Endothelial cell of umbilical vein (primary cell): ENCODE data around the gene FAM219B. TPM values are rescaled to one million over a fixed set of nuclear protein-coding genes. Genes with fewer than 3 reads are reported as not detected.

Experiments used
- BruUV-seq: library from RNA; stranded (reverse); fragments of 400-500 nt; replicated peaks from 2 replicates; lab custom pipeline; 2021; lab: Mats Ljungman, UMichigan
- CTCF ChIA-PET: fragments of 300-600, 350-600 bp; sonication (Branson Sonifier 250); formaldehyde crosslinking; loops from one replicate; lab custom pipeline; 2021; ENCODE audit warnings: antibody characterized with exemption, inconsistent platforms; lab: Charles Lee
- POLR2A ChIA-PET: fragments of 300-600, 350-600 bp; sonication (Branson Sonifier 250); formaldehyde crosslinking; loops from one replicate; lab custom pipeline; 2021; ENCODE audit warnings: antibody characterized with exemption, inconsistent platforms; lab: Charles Lee
- DNase-seq: peaks from one replicate; pipeline ENCODE4 v3.0.0-alpha.2; 2011; ENCODE audit warnings: low read depth, low spot score
- FAIRE-seq: peaks from 2 replicates; lab custom pipeline; 2011; peaks lifted over from hg19 to GRCh38; lab: Jason Lieb, UNC
- H2AFZ ChIP-seq: 2 replicates; pipeline ENCODE4 v1.6.0; 2012; ENCODE audit warnings: low read depth, low read length, control low read depth, inconsistent platforms
- H3K27ac ChIP-seq: 2 replicates; pipeline ENCODE4 v1.5.1; 2011; ENCODE audit warnings: low read depth, mild to moderate bottlenecking, control low read depth, low read length, moderate library complexity; ENCODE audit not compliant: insufficient read depth
- H3K27me3 ChIP-seq, 2 experiments: 2 replicates each; pipeline versions ENCODE4 v1.6.0 to v1.6.1; 2011; ENCODE audit warnings: low read length in 2 of 2, mixed read lengths in 1 of 2; ENCODE audit not compliant: control insufficient read depth in 2 of 2, insufficient read depth in 2 of 2
- H3K36me3 ChIP-seq, 2 experiments: 2 replicates in 1 of 2; 3 replicates in 1 of 2; pipeline ENCODE4 v1.5.1; 2011; ENCODE audit warnings: low read length in 2 of 2, mild to moderate bottlenecking in 1 of 2, moderate library complexity in 1 of 2; ENCODE audit not compliant: control insufficient read depth in 2 of 2, insufficient read depth in 2 of 2; ENCODE audit errors: extremely low read depth in 1 of 2
- H3K4me1 ChIP-seq: 3 replicates; pipeline ENCODE4 v1.5.1; 2011; ENCODE audit warnings: mild to moderate bottlenecking, low read length; ENCODE audit not compliant: control insufficient read depth, insufficient read depth; ENCODE audit errors: extremely low read depth
- H3K4me2 ChIP-seq: 2 replicates; pipeline ENCODE4 v1.6.1; 2011; ENCODE audit warnings: low read length, control low read depth, mixed read lengths; ENCODE audit not compliant: insufficient read depth
- H3K4me3 ChIP-seq, 3 experiments: fragments of 200-600 bp in 1 of 3; sonication (generic), shearing (Covaris generic) in 1 of 3; replicated peaks in 1 of 3; 2 replicates each; pipeline ENCODE4 v1.5.1; 2011 to 2016; ENCODE audit warnings: control low read depth in 3 of 3, low read length in 3 of 3, mild to moderate bottlenecking in 2 of 3, inconsistent platforms in 1 of 3, low read depth in 1 of 3, moderate library complexity in 1 of 3; ENCODE audit not compliant: insufficient read depth in 1 of 3
- H3K79me2 ChIP-seq: 2 replicates; pipeline ENCODE4 v1.6.0; 2012; ENCODE audit warnings: low read length, inconsistent platforms; ENCODE audit not compliant: control insufficient read depth, insufficient read depth
- H3K9ac ChIP-seq: replicated peaks from 2 replicates; pipeline ENCODE3; 2011; ENCODE audit warnings: low read length, control low read depth; ENCODE audit not compliant: insufficient read depth; ENCODE audit errors: extremely low read depth
- H3K9me1 ChIP-seq: replicated peaks from 3 replicates; pipeline ENCODE4 v1.6.0; 2011; ENCODE audit warnings: mild to moderate bottlenecking, low read length; ENCODE audit not compliant: control insufficient read depth, insufficient read depth; ENCODE audit errors: extremely low read depth
- H3K9me3 ChIP-seq: replicated peaks from 2 replicates; pipeline ENCODE4 v1.5.1; 2012; ENCODE audit warnings: low read length, inconsistent platforms; ENCODE audit not compliant: control insufficient read depth, insufficient read depth
- H4K20me1 ChIP-seq: replicated peaks from 2 replicates; pipeline ENCODE3; 2011; ENCODE audit warnings: mild to moderate bottlenecking, low read length; ENCODE audit not compliant: control insufficient read depth, insufficient read depth; ENCODE audit errors: extremely low read depth
- EZH2 ChIP-seq: IDR thresholded peaks from 2 replicates; pipeline ENCODE4 v1.6.1; 2012; ENCODE audit warnings: borderline replicate concordance, low read depth, mild to moderate bottlenecking, moderate library complexity, low read length, inconsistent platforms; ENCODE audit not compliant: severe bottlenecking
- FOS ChIP-seq: IDR thresholded peaks from 2 replicates; pipeline ENCODE4 v1.6.1; 2011; ENCODE audit warnings: mild to moderate bottlenecking, low read length, moderate library complexity, borderline replicate concordance; ENCODE audit not compliant: insufficient read depth
- GATA2 ChIP-seq: IDR thresholded peaks from 2 replicates; pipeline ENCODE4 v1.7.0; 2011; ENCODE audit warnings: low read depth, mild to moderate bottlenecking, moderate library complexity, mixed read lengths, low read length; ENCODE audit not compliant: insufficient read length, insufficient read depth
- JUN ChIP-seq: IDR thresholded peaks from 2 replicates; pipeline ENCODE4 v1.6.1; 2011; ENCODE audit warnings: borderline replicate concordance, low read depth; ENCODE audit not compliant: insufficient read length, insufficient read depth
- MYC ChIP-seq: IDR thresholded peaks from one replicate; pipeline ENCODE4 v1.6.1; 2011; ENCODE audit warnings: mild to moderate bottlenecking, low read depth, low read length
- dilution Hi-C: fragments of 300-500 bp; cut with MboI; formaldehyde crosslinking; loops from one replicate; pipeline ENCODE4 v1.15.0; 2019; ENCODE audit warnings: low sequenced_read_pairs; ENCODE audit not compliant: extremely low pct_ligation_motif_present
- intact Hi-C: fragments of 100-400 bp; cut with micrococcal nuclease; formaldehyde crosslinking; loops from one replicate; pipeline ENCODE4 v1.10.0; 2022
- polyA plus RNA-seq, 4 experiments: library from polyadenylated mRNA; depleted of rRNA in 3 of 4; stranded (reverse) in 3 of 4; unstranded in 1 of 4; fragments of >200 nt; gene quantifications; 2 replicates each; pipeline versions ENCODE4 v1.2.1 to v1.2.3, GENCODE V29; 2011 to 2012; ENCODE audit warnings: missing spikeins in 1 of 4
- total RNA-seq: library from RNA; stranded (reverse); gene quantifications from 2 replicates; pipeline ENCODE4 v1.2.3, GENCODE V29; 2021
- TF ChIP-seq, protein P1 (sequence below): IDR thresholded peaks from 2 replicates; pipeline ENCODE4 v1.6.1; 2011; ENCODE audit not compliant: insufficient read depth, insufficient read length
- TF ChIP-seq, protein P2 (sequence below), 2 donors: IDR thresholded peaks; 1 replicate in 1 of 2; 2 replicates in 1 of 2; pipeline ENCODE4 v1.5.1; 2011; ENCODE audit warnings: low read length in 2 of 2, mild to moderate bottlenecking in 2 of 2, moderate library complexity in 2 of 2, control low read depth in 1 of 2, inconsistent platforms in 1 of 2, low read depth in 1 of 2; ENCODE audit not compliant: insufficient read depth in 1 of 2; ENCODE audit errors: extremely low read depth in 1 of 2

Gene FAM219B
- total and polyA plus RNA-seq, 2 donors (not counting 3 experiments of a cell fraction or from before 2014, with no cell fraction given) = 57.7 to 73.0 TPM

DNA sequence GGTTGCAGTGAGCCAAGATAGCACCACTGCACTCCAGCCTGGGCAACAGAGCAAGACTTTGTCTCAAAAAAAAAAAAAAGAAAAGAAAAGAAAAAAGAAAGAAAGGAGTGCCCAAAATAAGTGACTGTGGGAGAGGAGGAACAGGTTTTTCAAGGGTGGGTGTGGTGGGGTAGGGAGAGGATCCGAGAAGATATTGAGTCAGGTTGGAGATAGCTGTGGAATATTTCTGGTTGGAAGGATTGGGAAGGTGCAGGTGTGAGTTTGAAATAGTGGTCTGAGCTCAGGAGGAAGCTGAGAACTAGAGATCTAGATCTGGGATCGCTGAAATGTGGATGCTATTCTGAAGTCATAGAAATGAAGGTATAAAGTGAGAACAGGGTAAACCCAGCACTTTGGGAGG, 41.3 kb downstream of the FAM219B start:
- Histone ChIP-seq H3K4me3 (no peak overlapping the region), H3K79me2 (peaks cover 46% of the 10 kb centered on the region), H3K27me3 (no peaks in the 10 kb centered on the region), H4K20me1 (no peaks in the 10 kb centered on the region), H3K9ac (no peak overlapping the region), H3K27ac (no peak overlapping the region), H2AFZ (no peak overlapping the region), H3K9me3 (no peaks in the 10 kb centered on the region), H3K9me1 (no peaks in the 10 kb centered on the region), H3K4me1 (peaks cover 28% of the 10 kb centered on the region), H3K4me2 (no peak overlapping the region), H3K36me3 (no peaks in the 10 kb centered on the region)
- BruUV-seq = no TSS peak
- dilution Hi-C loops (no loop called here), intact Hi-C loops (no loop called here)
- POLR2A ChIA-PET = no interaction called here
- CTCF ChIA-PET = interaction anchor here (6.4 kb wide), 1 partner anchor 36 kb away, joined by 54 read pairs; no protein-coding TSS in a partner anchor
- DNase-seq (no peak), FAIRE-seq (no peak)
- TF ChIP-seq, protein P1, sequence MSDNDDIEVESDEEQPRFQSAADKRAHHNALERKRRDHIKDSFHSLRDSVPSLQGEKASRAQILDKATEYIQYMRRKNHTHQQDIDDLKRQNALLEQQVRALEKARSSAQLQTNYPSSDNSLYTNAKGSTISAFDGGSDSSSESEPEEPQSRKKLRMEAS = no peak
- no peak for TF ChIP-seq EZH2
- TF ChIP-seq MYC = no peak
- no peak for TF ChIP-seq JUN
- TF ChIP-seq, protein P2, sequence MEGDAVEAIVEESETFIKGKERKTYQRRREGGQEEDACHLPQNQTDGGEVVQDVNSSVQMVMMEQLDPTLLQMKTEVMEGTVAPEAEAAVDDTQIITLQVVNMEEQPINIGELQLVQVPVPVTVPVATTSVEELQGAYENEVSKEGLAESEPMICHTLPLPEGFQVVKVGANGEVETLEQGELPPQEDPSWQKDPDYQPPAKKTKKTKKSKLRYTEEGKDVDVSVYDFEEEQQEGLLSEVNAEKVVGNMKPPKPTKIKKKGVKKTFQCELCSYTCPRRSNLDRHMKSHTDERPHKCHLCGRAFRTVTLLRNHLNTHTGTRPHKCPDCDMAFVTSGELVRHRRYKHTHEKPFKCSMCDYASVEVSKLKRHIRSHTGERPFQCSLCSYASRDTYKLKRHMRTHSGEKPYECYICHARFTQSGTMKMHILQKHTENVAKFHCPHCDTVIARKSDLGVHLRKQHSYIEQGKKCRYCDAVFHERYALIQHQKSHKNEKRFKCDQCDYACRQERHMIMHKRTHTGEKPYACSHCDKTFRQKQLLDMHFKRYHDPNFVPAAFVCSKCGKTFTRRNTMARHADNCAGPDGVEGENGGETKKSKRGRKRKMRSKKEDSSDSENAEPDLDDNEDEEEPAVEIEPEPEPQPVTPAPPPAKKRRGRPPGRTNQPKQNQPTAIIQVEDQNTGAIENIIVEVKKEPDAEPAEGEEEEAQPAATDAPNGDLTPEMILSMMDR (IDR thresholded peaks at IDR 0.05; ENCODE audit: extremely low read depth in 1 of 2, insufficient read depth in 1 of 2, low read depth in 1 of 2, low read length in 2 of 2) = no peak
- TF ChIP-seq FOS = no peak
- TF ChIP-seq GATA2 = no peak
